Neural progenitor cell (in vitro differentiated cells): ENCODE measurements around the gene MDGA2. TPM values are rescaled to one million over a fixed set of nuclear protein-coding genes. Genes with fewer than 3 reads are reported as not detected.
A peak's percentile ranks its signal among the peaks of the same experiment; 100 is the strongest.

ENCODE experiments used
- DNase-seq: peaks from one replicate; pipeline ENCODE4 v3.0.0-alpha.2; 2016; ENCODE audit warnings: low spot score
- H2AFZ ChIP-seq: fragments of 200-600 bp; sonication (generic); replicated peaks from 2 replicates; pipeline ENCODE4 v1.6.1; 2016; ENCODE audit warnings: antibody characterized with exemption
- H3F3A ChIP-seq: fragments of 200-600 bp; sonication (generic); 2 replicates; pipeline ENCODE4 v1.6.1; 2016; ENCODE audit warnings: antibody characterized with exemption, low read depth
- H3K27ac ChIP-seq: fragments of 200-600 bp; sonication (generic); 2 replicates; pipeline ENCODE4 v1.5.1; 2016; ENCODE audit warnings: mild to moderate bottlenecking
- H3K27me3 ChIP-seq: fragments of 200-600 bp; sonication (generic); 2 replicates; pipeline ENCODE4 v1.6.1; 2016; ENCODE audit warnings: mild to moderate bottlenecking, moderate library complexity
- H3K36me3 ChIP-seq: fragments of 200-600 bp; sonication (generic); 2 replicates; pipeline ENCODE4 v1.5.1; 2016
- H3K4me1 ChIP-seq: fragments of 200-600 bp; sonication (generic); 2 replicates; pipeline ENCODE4 v1.6.1; 2016; ENCODE audit warnings: mixed run types
- H3K4me2 ChIP-seq: fragments of 200-600 bp; sonication (generic); 2 replicates; pipeline ENCODE4 v1.6.1; 2016
- H3K4me3 ChIP-seq: fragments of 200-600 bp; sonication (generic); 2 replicates; pipeline ENCODE4 v1.5.1; 2016
- H3K79me2 ChIP-seq: fragments of 200-600 bp; sonication (generic); 2 replicates; pipeline ENCODE4 v1.6.1; 2016; ENCODE audit warnings: low read depth
- H3K9ac ChIP-seq: fragments of 200-600 bp; sonication (generic); 2 replicates; pipeline ENCODE4 v1.6.1; 2016
- H3K9me3 ChIP-seq: fragments of 200-600 bp; sonication (generic); 2 replicates; pipeline ENCODE4 v1.5.1; 2016; ENCODE audit warnings: low read depth
- H4K20me1 ChIP-seq: fragments of 200-600 bp; sonication (generic); 2 replicates; pipeline ENCODE4 v1.6.1; 2016; ENCODE audit warnings: low read depth
- H3K27ac Mint-ChIP-seq: 3 replicates; pipeline ENCODE4 v1.8.0; 2021; ENCODE audit warnings: mixed read lengths
- H3K27me3 Mint-ChIP-seq: 2 replicates; pipeline ENCODE4 v1.8.0; 2022; ENCODE audit warnings: low read depth, mild to moderate bottlenecking, inconsistent platforms, moderate library complexity, mixed read lengths; ENCODE audit not compliant: insufficient read depth
- H3K36me3 Mint-ChIP-seq: 3 replicates; pipeline ENCODE4 v1.8.0; 2021; ENCODE audit warnings: mixed read lengths
- H3K4me1 Mint-ChIP-seq: 3 replicates; pipeline ENCODE4 v1.8.0; 2021; ENCODE audit warnings: mixed read lengths
- H3K4me3 Mint-ChIP-seq: 3 replicates; pipeline ENCODE4 v1.8.0; 2021; ENCODE audit warnings: mild to moderate bottlenecking, moderate library complexity, mixed read lengths
- H3K9me3 Mint-ChIP-seq: 3 replicates; pipeline ENCODE4 v1.8.0; 2020; ENCODE audit warnings: mixed read lengths
- CTCF ChIP-seq: fragments of 200-600 bp; sonication (generic); IDR thresholded peaks from 2 replicates; pipeline ENCODE4 v1.5.1; 2017; ENCODE audit warnings: antibody characterized with exemption, mild to moderate bottlenecking
- EZH2 ChIP-seq: fragments of 200-600 bp; sonication (generic); IDR thresholded peaks from 2 replicates; pipeline ENCODE4 v1.6.1; 2017; ENCODE audit warnings: antibody characterized with exemption, mild to moderate bottlenecking, moderate library complexity
- EZH2phosphoT487 ChIP-seq: fragments of 200-600 bp; sonication (generic); IDR thresholded peaks from 2 replicates; pipeline ENCODE4 v1.6.1; 2017; ENCODE audit warnings: antibody characterized with exemption
- total RNA-seq: library from RNA; depleted of rRNA; stranded (reverse); fragments of >200 nt; gene quantifications from 2 replicates; pipeline ENCODE4 v1.2.3, GENCODE V29; 2015; ENCODE audit warnings: low replicate concordance

MDGA2 gene
- total RNA-seq, 1 donor from 2014 or later = 1.0 TPM

- TF ChIP-seq CTCF (no peak), EZH2 (no peak), EZH2phosphoT487 (no peak)
Measured at GRCh38 chr14:47466916-47467315, 208.5 kb downstream of the MDGA2 start.

GRCh38 chr14:47454025-47454424 is 221.4 kb downstream of the MDGA2 start:
- no peak overlapping the region for H3K9ac ChIP-seq
- Mint-ChIP-seq H3K27ac (no peak overlapping the region), H3K36me3 (no peaks in the 10 kb centered on the region), H3K4me1 (no peaks in the 10 kb centered on the region), H3K4me3 (no peak overlapping the region), H3K27me3 (no peaks in the 10 kb centered on the region), H3K9me3 (no peaks in the 10 kb centered on the region)
- no peaks in the 10 kb centered on the region for H3K36me3 ChIP-seq
- no peak overlapping the region for H3K27ac ChIP-seq
- H3K4me2 ChIP-seq = no peak overlapping the region
- H3F3A ChIP-seq = no peaks in the 10 kb centered on the region
- no peaks in the 10 kb centered on the region for H3K27me3 ChIP-seq
- H2AFZ ChIP-seq = no peak overlapping the region
- H3K4me1 ChIP-seq = no peaks in the 10 kb centered on the region
- no peaks in the 10 kb centered on the region for H4K20me1 ChIP-seq
- no peak for DNase-seq
- no peaks in the 10 kb centered on the region for H3K9me3 ChIP-seq
- H3K4me3 ChIP-seq = no peak overlapping the region
- TF ChIP-seq CTCF = no peak
- no peak for TF ChIP-seq EZH2
- TF ChIP-seq EZH2phosphoT487 = no peak
- no peaks in the 10 kb centered on the region for H3K79me2 ChIP-seq

More at GRCh38 chr14:47466916-47467315, 208.5 kb downstream of the MDGA2 start:
- Histone ChIP-seq H3K4me2 (no peak overlapping the region), H4K20me1 (no peaks in the 10 kb centered on the region), H3K36me3 (no peaks in the 10 kb centered on the region), H3K9me3 (no peaks in the 10 kb centered on the region), H3K4me1 (peaks cover 3% of the 10 kb centered on the region), H3F3A (no peaks in the 10 kb centered on the region), H3K9ac (no peak overlapping the region), H3K79me2 (no peaks in the 10 kb centered on the region), H3K27me3 (no peaks in the 10 kb centered on the region), H3K27ac (no peak overlapping the region), H2AFZ (no peak overlapping the region), H3K4me3 (no peak overlapping the region)
- peaks cover 2% of the 10 kb centered on the region for H3K27me3 Mint-ChIP-seq
- H3K27ac Mint-ChIP-seq = no peak overlapping the region
- no peak for DNase-seq
- no peak overlapping the region for H3K4me3 Mint-ChIP-seq
- H3K36me3 Mint-ChIP-seq = no peaks in the 10 kb centered on the region
- H3K9me3 Mint-ChIP-seq = peaks cover 2% of the 10 kb centered on the region
- H3K4me1 Mint-ChIP-seq = peaks cover 11% of the 10 kb centered on the region

GRCh38 chr14:47447076-47447475 is 228.3 kb downstream of the MDGA2 start:
- H3K4me1 Mint-ChIP-seq = no peaks in the 10 kb centered on the region
- H3K4me1 ChIP-seq = no peaks in the 10 kb centered on the region
- H3K9me3 ChIP-seq = no peaks in the 10 kb centered on the region
- no peaks in the 10 kb centered on the region for H3K79me2 ChIP-seq
- H3K27ac Mint-ChIP-seq = no peak overlapping the region
- no peak overlapping the region for H3K4me3 ChIP-seq
- H3K4me3 Mint-ChIP-seq = no peak overlapping the region
- no peak for TF ChIP-seq EZH2phosphoT487
- TF ChIP-seq CTCF = no peak
- no peak for TF ChIP-seq EZH2
- H3K4me2 ChIP-seq = no peak overlapping the region
- no peak for DNase-seq
- peak overlapping the region; percentile 45 for H2AFZ ChIP-seq
- no peaks in the 10 kb centered on the region for H3K27me3 Mint-ChIP-seq
- no peaks in the 10 kb centered on the region for H3K36me3 ChIP-seq
- H3F3A ChIP-seq = no peaks in the 10 kb centered on the region
- H3K27ac ChIP-seq = no peak overlapping the region
- no peaks in the 10 kb centered on the region for H3K27me3 ChIP-seq
- H4K20me1 ChIP-seq = no peaks in the 10 kb centered on the region
- no peak overlapping the region for H3K9ac ChIP-seq
- H3K9me3 Mint-ChIP-seq = no peaks in the 10 kb centered on the region
- peaks cover 2% of the 10 kb centered on the region for H3K36me3 Mint-ChIP-seq
